ENCODE results near the gene NAIF1. TPM values are rescaled to one million over a fixed set of nuclear protein-coding genes. Genes with fewer than 3 reads are reported as not detected.

NAIF1 gene
- polyA plus RNA-seq, 3 donors: 4.6 to 6.5 (median 5.6) TPM

DNA sequence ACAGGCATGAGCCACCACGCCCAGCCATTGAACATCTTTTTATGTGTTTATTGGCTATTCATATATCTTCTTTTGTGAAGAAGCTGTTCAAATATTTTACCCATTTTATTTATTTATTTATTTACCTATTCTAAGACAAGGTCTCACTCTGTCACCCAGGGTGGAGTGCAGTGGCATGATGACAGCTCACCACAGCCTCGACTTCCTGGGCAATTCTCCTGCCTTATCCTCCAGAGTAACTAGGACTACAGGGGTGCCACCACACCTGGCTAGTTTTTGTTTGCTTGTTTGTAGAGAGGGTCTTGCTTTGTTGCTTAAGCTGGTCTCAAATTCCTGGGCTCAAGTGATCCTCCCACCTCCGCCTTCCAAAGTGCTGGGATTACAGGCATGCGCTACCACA lies 33.5 kb downstream of the NAIF1 start:
- no peak overlapping the region for H3K27ac ChIP-seq (ENCODE audit: low read depth in 1 of 2, low read length in 2 of 2)
- H3K36me3 ChIP-seq (replicated peaks in 1 of 2; ENCODE audit: control insufficient read depth in 1 of 2, insufficient read depth in 2 of 2, low read length in 2 of 2): no peaks in the 10 kb centered on the region
- H3K4me3 ChIP-seq (replicated peaks in 1 of 3; ENCODE audit: low read depth in 2 of 3, low read length in 3 of 3): no peak overlapping the region
- Mint-ChIP-seq H3K36me3 (no peaks in the 10 kb centered on the region), H3K27me3 (ENCODE audit: low read depth in 3 of 3) (peaks cover 3 to 9% (median 4%) of the 10 kb centered on the region in 3 donors), H3K4me3 (no peak overlapping the region), H3K4me1 (peaks cover 13% of the 10 kb centered on the region), H3K27ac (no peak overlapping the region), H3K9me3 (peaks cover 0 to 7% (median 4%) of the 10 kb centered on the region in 7 donors)
- H3K27me3 ChIP-seq (ENCODE audit: control insufficient read depth in 2 of 2, insufficient read depth in 2 of 2, low read length in 2 of 2): peaks cover 0 to under 1% of the 10 kb centered on the region in 2 donors
- no peak overlapping the region for H3K4me2 ChIP-seq (replicated peaks; ENCODE audit: extremely low read depth, low read length, poor library complexity, severe bottlenecking)
- H3K9ac ChIP-seq (ENCODE audit: insufficient read depth, low read length, poor library complexity, severe bottlenecking): no peak overlapping the region
- intact Hi-C loops (cut with micrococcal nuclease): loop anchor here in 1 of 2 donors (2.0 kb wide), 1 partner anchor 91 kb away; no protein-coding TSS in a partner anchor
- peaks cover 0 to 7% of the 10 kb centered on the region in 2 donors for H3K9me3 ChIP-seq (replicated peaks in 1 of 2; ENCODE audit: control insufficient read depth in 1 of 2, insufficient read depth in 1 of 2, low read length in 2 of 2)
- no peaks in the 10 kb centered on the region for H4K20me1 ChIP-seq (ENCODE audit: insufficient read depth, low read length)
- TF ChIP-seq CTCF (IDR thresholded peaks at IDR 0.05): no peak
- DNase-seq: no peak
- 100% methylated on average over 3 of the region's 4 CpGs for WGBS (ENCODE audit: insufficient coverage)
- peaks cover 0 to 4% of the 10 kb centered on the region in 2 donors for H3K4me1 ChIP-seq (ENCODE audit: control insufficient read depth in 1 of 2, insufficient read depth in 2 of 2, low read length in 2 of 2)
- H2AFZ ChIP-seq (ENCODE audit: insufficient read depth, low read depth, low read length, poor library complexity, severe bottlenecking): no peak overlapping the region
- H3K79me2 ChIP-seq (ENCODE audit: insufficient read depth, low read length): no peaks in the 10 kb centered on the region

- DNase-seq: no peak
- Mint-ChIP-seq H3K4me1 (peaks cover 44% of the 10 kb centered on the region), H3K36me3 (no peaks in the 10 kb centered on the region), H3K4me3 (no peak overlapping the region), H3K9me3 (no peaks in the 10 kb centered on the region), H3K27me3 (ENCODE audit: low read depth in 3 of 3) (peaks cover 5 to 12% (median 8%) of the 10 kb centered on the region in 3 donors), H3K27ac (no peak overlapping the region)
- Histone ChIP-seq H2AFZ (ENCODE audit: insufficient read depth, low read depth, low read length, poor library complexity, severe bottlenecking) (no peak overlapping the region), H3K27ac (ENCODE audit: low read depth in 1 of 2, low read length in 2 of 2) (peak overlapping the region in 1 of 2 donors; percentile 78), H3K79me2 (ENCODE audit: insufficient read depth, low read length) (no peaks in the 10 kb centered on the region), H3K4me3 (replicated peaks in 1 of 3; ENCODE audit: low read depth in 2 of 3, low read length in 3 of 3) (peak overlapping the region in 1 of 3 experiments; percentile 49), H3K9me3 (replicated peaks in 1 of 2; ENCODE audit: control insufficient read depth in 1 of 2, insufficient read depth in 1 of 2, low read length in 2 of 2) (no peaks in the 10 kb centered on the region), H4K20me1 (ENCODE audit: insufficient read depth, low read length) (no peaks in the 10 kb centered on the region), H3K36me3 (replicated peaks in 1 of 2; ENCODE audit: control insufficient read depth in 1 of 2, insufficient read depth in 2 of 2, low read length in 2 of 2) (no peaks in the 10 kb centered on the region), H3K27me3 (ENCODE audit: control insufficient read depth in 2 of 2, insufficient read depth in 2 of 2, low read length in 2 of 2) (peaks cover 0 to 2% of the 10 kb centered on the region in 2 donors), H3K9ac (ENCODE audit: insufficient read depth, low read length, poor library complexity, severe bottlenecking) (no peak overlapping the region), H3K4me2 (replicated peaks; ENCODE audit: extremely low read depth, low read length, poor library complexity, severe bottlenecking) (peak overlapping the region; percentile 62), H3K4me1 (ENCODE audit: control insufficient read depth in 1 of 2, insufficient read depth in 2 of 2, low read length in 2 of 2) (peaks cover 24 to 36% of the 10 kb centered on the region in 2 donors)
- 83% methylated on average over 4 of the region's 4 CpGs for WGBS (ENCODE audit: insufficient coverage)
- intact Hi-C loops (cut with micrococcal nuclease): no loop called here
- TF ChIP-seq CTCF (IDR thresholded peaks at IDR 0.05): no peak
Observed at GRCh38 chr9:128027705-128028104, 39.4 kb downstream of the NAIF1 start.

Data from CD14-positive monocyte (primary cell).